Transverse colon (tissue), 4 donors: ENCODE measurements around the gene AMACR. TPM values are rescaled to one million over a fixed set of nuclear protein-coding genes. Genes with fewer than 3 reads are reported as not detected.

Experiments used
- DNase-seq: peaks from one replicate; pipeline ENCODE4 v3.0.0-alpha.2; 2019
- H3K27ac ChIP-seq, 4 donors: fragments of 200-600 bp; sonication (generic); 2 replicates each; pipeline ENCODE4 v1.5.1; 2016 to 2018; ENCODE audit warnings: inconsistent platforms in 4 of 4
- H3K27me3 ChIP-seq: fragments of 200-600 bp; sonication (generic); 2 replicates; pipeline ENCODE4 v1.5.1; 2017; ENCODE audit warnings: inconsistent platforms
- H3K36me3 ChIP-seq, 4 donors: fragments of 200-600 bp; sonication (generic); 2 replicates each; pipeline ENCODE4 v1.5.1; 2017 to 2019; ENCODE audit warnings: inconsistent platforms in 4 of 4
- H3K4me1 ChIP-seq, 4 donors: fragments of 200-600 bp; sonication (generic); 2 replicates each; pipeline ENCODE4 v1.5.1; 2017 to 2020; ENCODE audit warnings: inconsistent platforms in 4 of 4
- H3K4me3 ChIP-seq, 4 donors: fragments of 200-600 bp; sonication (generic); 1 replicate in 1 of 4; 2 replicates in 3 of 4; pipeline versions ENCODE4 v1.5.1 to v1.6.1; 2017 to 2019; ENCODE audit warnings: inconsistent platforms in 4 of 4
- H3K9me3 ChIP-seq, 2 donors: fragments of 200-600 bp; sonication (generic); 2 replicates each; pipeline ENCODE4 v1.5.1; 2017 to 2019; ENCODE audit warnings: inconsistent platforms in 2 of 2
- EP300 ChIP-seq: sonication (generic); formaldehyde crosslinking; IDR thresholded peaks from one replicate; pipeline ENCODE4 v1.6.1; 2017; ENCODE audit warnings: antibody characterized with exemption, low read depth
- POLR2A ChIP-seq: fragments of 450-650 bp; IDR thresholded peaks from one replicate; pipeline ENCODE4 v1.6.1; 2016; ENCODE audit warnings: antibody characterized with exemption, mild to moderate bottlenecking, moderate library complexity
- POLR2AphosphoS5 ChIP-seq, 3 donors: sonication (generic); formaldehyde crosslinking; IDR thresholded peaks; one replicate each; pipeline ENCODE4 v1.6.1; 2016; ENCODE audit warnings: antibody characterized with exemption in 3 of 3
- WGBS, 2 donors: methylation state at CpG; one replicate each; pipeline ENCODE4 v1.1.5; 2018; ENCODE audit warnings: low coverage in 1 of 2; 5-methylcytosine and 5-hydroxymethylcytosine counted together
- in situ Hi-C, 4 donors: fragments of 200-750 bp; cut with MboI; loops; one replicate each; pipeline versions ENCODE4 v1.15.0 to v1.15.1; 2017; ENCODE audit warnings: low sequenced_read_pairs in 3 of 4, low pct_ligation_motif_present in 1 of 4, low pct_unique_long_range_greater_than_20kb in 1 of 4
- intact Hi-C: fragments of 100-400 bp; cut with DNase I; formaldehyde crosslinking; loops from one replicate; pipeline ENCODE4 v1.15.1; 2023; ENCODE audit warnings: low total_unique reads
- total RNA-seq, 4 donors: library from RNA; depleted of rRNA; stranded (reverse); fragments of >200 nt; gene quantifications; one replicate each; pipeline ENCODE4 v1.1.0, GENCODE V29; 2016
- TF ChIP-seq, protein P1 (sequence below), 5 experiments: fragments of 200-600 bp in 3 of 5; fragments of 450-650 bp in 2 of 5; sonication (generic) in 3 of 5; IDR thresholded peaks; 1 replicate in 2 of 5; 2 replicates in 3 of 5; pipeline ENCODE4 v1.5.1; 2016 to 2017; ENCODE audit warnings: antibody characterized with exemption in 5 of 5, inconsistent platforms in 3 of 5, mild to moderate bottlenecking in 2 of 5, moderate library complexity in 1 of 5

AMACR gene
- total RNA-seq, 4 donors from 2014 or later = 39.1 to 88.1 (median 70.6) TPM

DNA sequence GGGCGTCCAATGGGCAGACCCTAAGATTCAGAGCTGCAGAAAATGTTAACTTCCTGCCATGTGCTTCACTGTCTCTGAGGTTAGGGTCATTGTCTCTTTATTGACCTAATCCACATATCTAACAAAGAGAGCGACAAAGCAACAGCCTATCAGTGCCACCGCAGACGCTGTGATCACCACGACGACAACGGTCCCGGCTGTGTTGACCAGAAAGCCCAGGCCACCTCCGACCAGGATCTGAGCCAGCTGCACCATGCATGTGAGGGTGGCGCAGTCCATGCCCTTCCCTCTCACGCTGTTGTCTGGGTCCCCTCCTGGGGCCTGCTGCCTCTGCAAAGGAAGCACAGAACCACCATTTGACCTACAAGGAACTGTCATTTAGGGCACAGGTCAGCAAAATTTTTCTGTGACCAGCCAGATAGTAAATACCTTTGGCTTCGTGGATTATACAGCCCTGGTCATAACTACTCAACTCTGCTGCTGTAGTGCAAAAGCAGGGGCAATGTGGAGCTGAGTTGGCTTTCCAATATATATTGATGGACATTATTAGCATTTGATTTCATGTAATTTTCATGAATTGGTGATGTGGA lies 63.2 kb downstream of the AMACR start:
- in situ Hi-C loops (loop anchor here in 2 of 4 donors (25.0 kb wide), 2 partner anchors 482 to 507 kb away; partner anchors contain the start of gene TARS1 (in 1 of the 2)), intact Hi-C loops (no loop called here)
- no peak for TF ChIP-seq POLR2A
- TF ChIP-seq EP300 = no peak
- TF ChIP-seq, protein P1, sequence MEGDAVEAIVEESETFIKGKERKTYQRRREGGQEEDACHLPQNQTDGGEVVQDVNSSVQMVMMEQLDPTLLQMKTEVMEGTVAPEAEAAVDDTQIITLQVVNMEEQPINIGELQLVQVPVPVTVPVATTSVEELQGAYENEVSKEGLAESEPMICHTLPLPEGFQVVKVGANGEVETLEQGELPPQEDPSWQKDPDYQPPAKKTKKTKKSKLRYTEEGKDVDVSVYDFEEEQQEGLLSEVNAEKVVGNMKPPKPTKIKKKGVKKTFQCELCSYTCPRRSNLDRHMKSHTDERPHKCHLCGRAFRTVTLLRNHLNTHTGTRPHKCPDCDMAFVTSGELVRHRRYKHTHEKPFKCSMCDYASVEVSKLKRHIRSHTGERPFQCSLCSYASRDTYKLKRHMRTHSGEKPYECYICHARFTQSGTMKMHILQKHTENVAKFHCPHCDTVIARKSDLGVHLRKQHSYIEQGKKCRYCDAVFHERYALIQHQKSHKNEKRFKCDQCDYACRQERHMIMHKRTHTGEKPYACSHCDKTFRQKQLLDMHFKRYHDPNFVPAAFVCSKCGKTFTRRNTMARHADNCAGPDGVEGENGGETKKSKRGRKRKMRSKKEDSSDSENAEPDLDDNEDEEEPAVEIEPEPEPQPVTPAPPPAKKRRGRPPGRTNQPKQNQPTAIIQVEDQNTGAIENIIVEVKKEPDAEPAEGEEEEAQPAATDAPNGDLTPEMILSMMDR (IDR thresholded peaks at IDR 0.05) = no peak
- no peak for TF ChIP-seq POLR2AphosphoS5 (IDR thresholded peaks at IDR 0.05)

DNA sequence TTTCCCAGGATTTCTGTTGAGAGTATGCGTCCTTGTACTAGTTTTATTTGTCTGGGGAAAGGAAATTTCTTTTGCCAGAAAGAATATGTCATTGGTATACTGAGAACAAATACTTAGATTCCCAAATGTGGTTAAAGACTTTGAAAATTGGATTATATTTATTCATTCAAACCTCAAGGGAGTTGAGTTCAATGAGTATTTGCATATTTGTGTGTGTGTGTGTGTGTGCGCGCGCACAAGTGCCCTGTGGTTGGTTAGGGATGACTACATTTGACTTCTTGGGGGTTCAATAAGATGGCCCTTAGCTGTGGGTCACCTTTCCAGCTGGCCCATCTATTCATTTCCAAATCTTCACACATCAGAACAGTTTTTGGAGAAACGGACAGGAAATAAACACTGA lies 66.8 kb downstream of the AMACR start:
- DNase-seq = no peak
- Histone ChIP-seq H3K27me3 (peaks cover 61% of the 10 kb centered on the region), H3K4me1 (peaks cover 0 to 8% (median 5%) of the 10 kb centered on the region in 4 donors), H3K27ac (no peak overlapping the region), H3K9me3 (no peaks in the 10 kb centered on the region), H3K4me3 (no peak overlapping the region), H3K36me3 (no peaks in the 10 kb centered on the region)
- 35 to 76% methylated on average over 2 to 5 of the region's 5 CpGs for WGBS, 2 donors
- intact Hi-C loops (no loop called here), in situ Hi-C loops (loop anchor here in 2 of 4 donors (25.0 kb wide), 2 partner anchors 479 to 504 kb away; partner anchors contain the start of gene TARS1 (in 1 of the 2))
- TF ChIP-seq, protein P1 (IDR thresholded peaks at IDR 0.05) = no peak
- TF ChIP-seq POLR2A (no peak), EP300 (no peak), POLR2AphosphoS5 (IDR thresholded peaks at IDR 0.05) (no peak)

More for the DNA sequence above, 63.2 kb downstream of the AMACR start:
- DNase-seq = no peak
- Histone ChIP-seq H3K27ac (no peak overlapping the region), H3K4me1 (no peaks in the 10 kb centered on the region), H3K36me3 (no peaks in the 10 kb centered on the region), H3K9me3 (no peaks in the 10 kb centered on the region), H3K27me3 (peaks cover 26% of the 10 kb centered on the region), H3K4me3 (no peak overlapping the region)
- WGBS, 2 donors = 78 to 90% methylated on average over 2 to 12 of the region's 12 CpGs

DNA sequence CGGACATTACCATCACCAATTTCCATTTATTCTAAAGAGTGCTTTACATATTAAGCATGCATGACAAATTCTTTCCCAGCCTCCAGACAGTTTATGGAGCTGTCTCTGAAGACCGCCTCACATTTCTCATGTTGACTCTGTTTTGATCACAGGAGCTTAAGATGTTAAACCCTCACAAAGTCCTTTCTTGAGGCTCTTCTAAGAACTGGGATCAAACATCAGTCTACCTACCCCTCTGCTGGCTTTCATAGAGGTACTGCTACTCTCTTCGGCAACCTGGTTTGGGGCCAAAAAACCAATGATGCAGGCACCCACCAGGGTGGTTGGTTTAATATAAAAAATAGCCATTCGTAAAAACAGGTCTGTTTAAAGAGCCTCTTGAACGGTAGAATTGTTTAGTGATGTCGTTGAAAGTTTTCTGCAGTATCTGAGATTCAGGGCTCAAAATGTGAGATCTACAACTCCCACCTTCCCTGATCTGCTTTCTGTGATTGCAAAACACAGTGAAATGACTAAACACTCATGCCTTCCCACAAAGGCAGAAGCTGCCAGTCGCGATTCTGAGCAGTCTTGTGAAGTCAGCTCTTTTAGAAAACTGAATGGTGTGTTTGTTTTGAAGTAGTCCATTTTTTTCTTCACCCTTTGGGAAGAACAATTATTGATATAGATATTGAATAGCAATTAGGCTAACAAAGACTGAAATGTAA lies 68.1 kb downstream of the AMACR start:
- in situ Hi-C loops = loop anchor here in 3 of 4 donors (10.0 to 25.0 kb wide), 3 partner anchors 477 to 505 kb away; partner anchors contain the start of gene TARS1 (in 1 of the 3)
- intact Hi-C loops = loop anchor here (10.0 kb wide), 1 partner anchor 505 kb away; no protein-coding TSS in a partner anchor
- peaks cover 69% of the 10 kb centered on the region for H3K27me3 ChIP-seq
- no peak overlapping the region for H3K4me3 ChIP-seq
- no peaks in the 10 kb centered on the region for H3K36me3 ChIP-seq
- no peak for DNase-seq
- no peak for TF ChIP-seq POLR2A
- TF ChIP-seq POLR2AphosphoS5 (IDR thresholded peaks at IDR 0.05) = no peak
- TF ChIP-seq, protein P1 (IDR thresholded peaks at IDR 0.05) = no peak
- no peak for TF ChIP-seq EP300
- H3K27ac ChIP-seq = no peak overlapping the region
- H3K4me1 ChIP-seq = peaks cover 0 to 12% (median 7%) of the 10 kb centered on the region in 4 donors
- 80% methylated on average over 1 to 8 of the region's 8 CpGs for WGBS, 2 donors
- no peaks in the 10 kb centered on the region for H3K9me3 ChIP-seq

DNA sequence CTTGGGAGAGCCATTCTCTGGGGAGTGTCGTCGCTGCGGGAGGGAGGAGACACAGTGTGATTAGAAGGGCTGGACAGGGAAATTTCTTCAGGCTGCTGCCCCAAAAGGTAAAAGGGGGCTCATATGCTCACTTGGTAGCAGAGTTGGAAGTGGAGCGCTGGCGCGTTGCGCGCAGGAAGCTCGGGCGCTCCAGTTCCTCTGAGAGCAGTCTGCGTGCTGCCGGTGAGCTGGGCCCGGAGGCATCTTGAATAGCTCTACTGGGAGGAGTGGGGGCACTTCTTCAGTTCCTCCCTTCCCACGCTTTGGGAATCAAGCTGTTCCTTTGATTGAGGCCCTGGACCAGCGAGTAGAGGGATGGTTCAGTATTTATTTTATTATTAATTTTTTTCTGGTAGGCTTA lies 69.0 kb downstream of the AMACR start:
- TF ChIP-seq POLR2A (no peak), EP300 (no peak), POLR2AphosphoS5 (IDR thresholded peaks at IDR 0.05) (no peak)
- TF ChIP-seq, protein P1 (IDR thresholded peaks at IDR 0.05) = no peak
- no peaks in the 10 kb centered on the region for H3K36me3 ChIP-seq
- WGBS, 2 donors = 49% methylated on average over 15 of the region's 15 CpGs; no CpG with 5 or more reads in 1 of the 2 donors
- H3K4me1 ChIP-seq = peaks cover 0 to 12% (median 7%) of the 10 kb centered on the region in 4 donors
- intact Hi-C loops = loop anchor here (10.0 kb wide), 1 partner anchor 504 kb away; no protein-coding TSS in a partner anchor
- H3K27me3 ChIP-seq = peaks cover 69% of the 10 kb centered on the region
- no peaks in the 10 kb centered on the region for H3K9me3 ChIP-seq
- H3K27ac ChIP-seq = no peak overlapping the region
- in situ Hi-C loops = loop anchor here in 3 of 4 donors (10.0 to 25.0 kb wide), 3 partner anchors 477 to 504 kb away; partner anchors contain the start of gene TARS1 (in 1 of the 3)
- H3K4me3 ChIP-seq = no peak overlapping the region
- DNase-seq = no peak
